Measurements from ENCODE around the gene SV2B.

SV2B gene

DNA sequence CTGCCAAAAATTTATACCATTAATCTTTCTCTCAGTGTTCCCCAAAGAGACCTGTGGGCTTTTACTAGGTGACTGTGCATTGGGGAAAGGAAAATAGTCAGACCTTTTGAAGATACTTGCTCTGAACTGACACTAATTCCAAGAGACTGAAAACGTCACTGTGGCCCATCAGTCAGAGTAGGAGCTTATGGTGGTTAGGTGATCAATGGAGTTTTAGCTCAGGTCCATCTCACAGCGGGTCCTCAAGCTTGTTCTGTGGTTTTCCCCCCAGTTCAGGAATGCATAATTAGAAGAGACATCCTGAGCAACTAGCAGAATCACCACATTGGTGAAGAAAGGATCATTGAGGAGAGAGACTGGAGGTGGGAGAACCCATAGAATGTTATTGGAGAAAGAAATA is 134.7 kb downstream of the SV2B start:
- no peak for DNase-seq (ENCODE audit: low read depth)
- TF ChIP-seq, protein P1, sequence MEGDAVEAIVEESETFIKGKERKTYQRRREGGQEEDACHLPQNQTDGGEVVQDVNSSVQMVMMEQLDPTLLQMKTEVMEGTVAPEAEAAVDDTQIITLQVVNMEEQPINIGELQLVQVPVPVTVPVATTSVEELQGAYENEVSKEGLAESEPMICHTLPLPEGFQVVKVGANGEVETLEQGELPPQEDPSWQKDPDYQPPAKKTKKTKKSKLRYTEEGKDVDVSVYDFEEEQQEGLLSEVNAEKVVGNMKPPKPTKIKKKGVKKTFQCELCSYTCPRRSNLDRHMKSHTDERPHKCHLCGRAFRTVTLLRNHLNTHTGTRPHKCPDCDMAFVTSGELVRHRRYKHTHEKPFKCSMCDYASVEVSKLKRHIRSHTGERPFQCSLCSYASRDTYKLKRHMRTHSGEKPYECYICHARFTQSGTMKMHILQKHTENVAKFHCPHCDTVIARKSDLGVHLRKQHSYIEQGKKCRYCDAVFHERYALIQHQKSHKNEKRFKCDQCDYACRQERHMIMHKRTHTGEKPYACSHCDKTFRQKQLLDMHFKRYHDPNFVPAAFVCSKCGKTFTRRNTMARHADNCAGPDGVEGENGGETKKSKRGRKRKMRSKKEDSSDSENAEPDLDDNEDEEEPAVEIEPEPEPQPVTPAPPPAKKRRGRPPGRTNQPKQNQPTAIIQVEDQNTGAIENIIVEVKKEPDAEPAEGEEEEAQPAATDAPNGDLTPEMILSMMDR (conservative IDR thresholded peaks at IDR 0.05; ENCODE audit: low read depth, low read length) = no peak
- no peak overlapping the region for H3K4me3 ChIP-seq (ENCODE audit: low read depth, low read length)

DNA sequence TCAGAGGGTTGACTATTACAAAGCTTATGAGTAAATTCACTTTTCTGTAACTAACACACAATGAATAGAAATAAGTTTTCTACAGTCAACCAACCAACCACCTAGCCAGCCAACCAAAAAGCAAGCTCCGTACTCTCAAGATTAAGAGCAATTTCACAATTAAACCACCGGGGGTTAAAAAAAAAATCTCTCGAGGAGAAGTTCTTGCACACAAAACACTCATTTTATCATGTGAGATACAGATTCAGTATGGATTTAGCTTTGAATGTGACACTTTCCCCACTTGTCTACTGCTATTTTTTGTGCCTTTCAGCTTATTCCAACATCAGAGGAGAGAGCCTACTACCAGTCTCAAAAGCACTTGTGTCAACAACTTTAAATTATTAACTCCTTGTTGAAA is 135.3 kb downstream of the SV2B start:
- DNase-seq (ENCODE audit: low read depth) = no peak
- TF ChIP-seq, protein P1 (conservative IDR thresholded peaks at IDR 0.05; ENCODE audit: low read depth, low read length) = no peak
- H3K4me3 ChIP-seq (ENCODE audit: low read depth, low read length) = no peak overlapping the region

DNA sequence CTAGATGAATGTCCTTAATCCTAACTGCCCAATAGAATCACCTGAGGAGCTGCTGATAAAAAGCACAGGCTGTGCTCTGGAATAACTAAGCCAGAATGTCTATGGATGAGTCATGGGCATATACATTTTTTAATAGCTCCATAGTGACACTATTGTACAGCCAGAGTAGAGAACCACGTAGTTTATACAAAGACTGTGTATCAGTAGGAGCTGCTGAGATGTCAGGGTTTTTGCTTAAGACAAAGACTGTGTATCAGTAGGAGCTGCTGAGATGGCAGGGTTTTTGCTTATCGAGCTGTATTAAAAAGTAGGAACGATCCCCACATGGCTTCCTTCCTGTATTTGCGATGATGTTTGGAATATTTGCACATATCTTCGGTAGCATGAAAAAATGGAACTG is 137.4 kb downstream of the SV2B start:
- no peak overlapping the region for H3K4me3 ChIP-seq (ENCODE audit: low read depth, low read length)
- DNase-seq (ENCODE audit: low read depth) = no peak
- TF ChIP-seq, protein P1 (conservative IDR thresholded peaks at IDR 0.05; ENCODE audit: low read depth, low read length) = no peak

DNA sequence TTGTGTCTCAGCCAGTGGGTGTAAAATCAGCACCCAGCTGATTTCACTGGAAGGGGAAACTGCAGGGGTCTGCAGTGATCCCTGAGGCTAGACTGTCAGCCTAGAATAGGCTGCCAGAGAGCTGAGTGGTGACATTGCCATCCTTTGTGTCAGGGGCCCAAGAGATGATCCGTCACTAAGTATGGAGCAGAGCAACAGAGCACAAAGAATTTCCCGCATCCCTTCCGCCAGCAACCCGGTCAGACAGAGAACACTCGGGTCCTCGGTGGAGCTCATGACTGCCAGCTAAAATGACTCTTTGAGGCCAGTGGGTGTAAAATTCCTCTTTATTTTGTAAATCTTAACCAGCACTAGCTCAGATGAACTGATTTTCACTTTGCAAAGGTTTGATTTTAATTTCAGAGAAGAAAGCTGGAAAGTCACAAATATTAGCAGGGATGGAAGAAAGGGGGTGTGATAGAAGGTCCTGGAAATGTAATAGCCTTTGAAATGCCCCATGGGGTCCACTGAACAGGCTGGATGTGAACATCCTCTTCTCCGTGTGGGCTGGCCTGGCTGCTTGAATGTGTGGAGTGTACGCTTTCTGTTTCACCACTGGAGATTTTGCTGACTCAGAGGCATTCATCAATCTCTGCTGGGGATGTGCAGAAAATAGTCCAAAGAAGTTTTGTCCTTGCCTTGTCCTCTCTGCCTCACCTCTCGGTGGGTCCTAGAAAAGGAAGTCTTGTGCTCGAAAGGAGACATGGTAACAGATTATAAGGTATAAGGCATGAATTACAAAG is 138.8 kb downstream of the SV2B start:
- DNase-seq (ENCODE audit: low read depth) = no peak
- TF ChIP-seq, protein P1 (conservative IDR thresholded peaks at IDR 0.05; ENCODE audit: low read depth, low read length) = no peak
- no peak overlapping the region for H3K4me3 ChIP-seq (ENCODE audit: low read depth, low read length)

DNA sequence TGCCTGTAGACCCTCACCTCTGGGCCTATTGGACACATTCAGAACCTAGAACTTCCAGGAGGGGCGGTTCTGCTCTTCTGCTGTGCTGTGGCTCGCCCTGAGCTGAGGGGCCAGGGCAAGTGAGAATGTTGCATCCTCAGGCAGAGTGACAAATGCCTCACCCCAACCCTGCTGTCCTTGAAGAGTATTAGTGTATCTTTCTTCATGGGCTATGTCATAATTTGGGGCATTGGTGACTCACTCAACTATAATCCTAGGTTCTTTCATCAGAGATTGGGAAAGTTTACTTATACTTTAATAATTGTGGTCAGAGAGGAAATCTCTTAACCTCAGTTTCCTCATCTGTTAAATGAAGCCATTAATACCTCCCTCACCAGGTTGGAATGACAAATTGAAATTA is 143.8 kb downstream of the SV2B start:
- DNase-seq (ENCODE audit: low read depth) = no peak
- TF ChIP-seq, protein P1 (conservative IDR thresholded peaks at IDR 0.05; ENCODE audit: low read depth, low read length) = no peak

DNA sequence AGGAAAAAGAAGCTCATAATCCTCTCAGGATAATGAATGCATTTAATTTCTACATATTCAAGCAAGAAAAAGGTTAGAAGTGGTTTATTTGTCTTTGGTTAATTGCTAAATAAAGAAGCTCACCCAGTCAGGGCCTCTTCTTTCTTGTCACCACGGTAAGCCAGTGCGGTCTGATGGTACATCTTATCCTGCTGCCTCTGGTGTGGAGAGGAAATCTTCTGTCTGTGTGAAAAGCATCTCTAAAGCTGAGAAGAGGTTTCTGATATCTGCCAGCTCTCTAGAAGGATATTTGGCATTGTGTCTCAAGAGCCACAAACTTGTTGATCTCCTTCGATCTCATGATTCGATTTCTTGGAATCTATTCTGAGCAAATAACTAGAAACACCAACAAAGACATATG is 144.9 kb downstream of the SV2B start:
- no peak overlapping the region for H3K4me3 ChIP-seq (ENCODE audit: low read depth, low read length)
- TF ChIP-seq, protein P1 (conservative IDR thresholded peaks at IDR 0.05; ENCODE audit: low read depth, low read length) = no peak
- DNase-seq (ENCODE audit: low read depth) = no peak

More for the DNA sequence above, 143.8 kb downstream of the SV2B start:
- H3K4me3 ChIP-seq (ENCODE audit: low read depth, low read length) = no peak overlapping the region

DNA sequence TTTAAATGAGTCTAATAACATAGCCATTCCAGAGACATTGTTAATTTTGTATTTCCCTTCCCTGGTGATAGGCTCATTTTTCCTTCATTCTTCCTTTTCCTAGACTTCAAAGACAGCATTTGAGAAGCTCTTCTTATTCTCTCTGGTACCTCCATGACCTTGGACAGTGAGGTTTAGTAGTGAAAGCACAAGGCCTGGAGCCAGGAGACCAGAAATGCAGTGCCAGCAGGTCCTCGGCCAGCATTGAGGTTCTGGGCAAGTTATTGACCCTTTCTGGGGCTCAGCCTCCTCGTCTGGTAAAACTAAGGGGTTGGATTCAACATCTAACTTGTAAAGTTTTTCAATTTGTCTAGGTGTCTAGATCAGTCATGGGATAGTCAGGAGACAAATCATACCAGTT is 146.9 kb downstream of the SV2B start:
- TF ChIP-seq, protein P1 (conservative IDR thresholded peaks at IDR 0.05; ENCODE audit: low read depth, low read length) = no peak
- H3K4me3 ChIP-seq (ENCODE audit: low read depth, low read length) = no peak overlapping the region
- DNase-seq (ENCODE audit: low read depth) = no peak
